IPS-20b (cell line): ENCODE measurements around the gene RAC3.

ENCODE experiments used
- H3K27ac ChIP-seq: one replicate; pipeline ENCODE4 v1.5.1; 2013; ENCODE audit warnings: low read length
- H3K27me3 ChIP-seq: 2 replicates; pipeline ENCODE4 v1.6.1; 2013; ENCODE audit warnings: mild to moderate bottlenecking, low read length, inconsistent platforms; ENCODE audit not compliant: insufficient read depth
- H3K36me3 ChIP-seq: 2 replicates; pipeline ENCODE4 v1.6.1; 2013; ENCODE audit warnings: low read depth, mild to moderate bottlenecking, inconsistent platforms, low read length, moderate library complexity; ENCODE audit not compliant: insufficient read depth
- H3K4me1 ChIP-seq: 2 replicates; pipeline ENCODE4 v1.6.1; 2013; ENCODE audit warnings: mild to moderate bottlenecking, control low read depth, inconsistent platforms, low read length, moderate library complexity; ENCODE audit not compliant: insufficient read depth
- H3K4me3 ChIP-seq: 2 replicates; pipeline ENCODE4 v1.5.1; 2013; ENCODE audit warnings: mild to moderate bottlenecking, low read length, inconsistent platforms
- H3K9ac ChIP-seq: 2 replicates; pipeline ENCODE4 v1.6.1; 2013; ENCODE audit warnings: low read depth, mild to moderate bottlenecking, inconsistent platforms, low read length, moderate library complexity
- H3K9me3 ChIP-seq: 2 replicates; pipeline ENCODE4 v1.6.1; 2013; ENCODE audit warnings: mild to moderate bottlenecking, low read depth, low read length, inconsistent platforms; ENCODE audit not compliant: insufficient read depth

RAC3 gene

GRCh38 chr17:82016061-82016874 lies 15.2 kb upstream of the RAC3 start:
- Histone ChIP-seq H3K36me3 (peaks cover 5% of the 10 kb centered on the region; the same call in 1 of the 2 replicates), H3K9me3 (no peaks in the 10 kb centered on the region), H3K27me3 (no peaks in the 10 kb centered on the region), H3K9ac (no peak overlapping the region), H3K4me1 (no peaks in the 10 kb centered on the region; the same call in 1 of the 2 replicates), H3K27ac (no peak overlapping the region), H3K4me3 (no peak overlapping the region)

DNA sequence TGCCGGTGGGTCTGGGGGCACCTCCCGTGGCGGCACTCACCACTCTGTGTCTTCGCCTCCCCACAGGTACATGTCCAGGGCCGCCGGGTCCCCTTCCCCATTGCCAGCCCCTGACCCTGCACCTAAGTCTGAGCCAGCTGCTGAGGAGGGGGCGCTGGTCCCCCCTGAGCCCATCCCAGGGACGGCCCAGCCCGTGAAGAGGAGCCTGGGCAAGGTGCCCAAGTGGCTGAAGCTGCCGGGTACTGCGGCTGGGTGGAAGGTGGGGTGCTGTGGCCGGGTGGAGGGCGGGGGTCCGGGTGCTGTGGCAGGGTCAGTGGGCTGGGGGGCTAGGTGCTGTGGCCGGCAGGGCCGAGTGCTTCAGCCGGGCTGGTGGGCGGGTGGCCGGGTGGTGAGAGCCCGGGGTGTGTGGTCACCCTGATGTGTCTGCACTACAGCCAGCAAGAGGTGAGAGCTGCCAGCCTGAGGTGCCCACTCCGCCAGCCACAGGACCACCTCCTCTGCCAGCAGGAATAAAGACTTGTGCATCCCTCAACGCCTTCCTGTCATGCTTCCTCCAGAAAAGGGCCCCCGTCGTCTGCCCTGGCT lies 14.5 kb upstream of the RAC3 start:
- H3K27ac ChIP-seq, result no peak overlapping the region
- H3K27me3 ChIP-seq, result no peaks in the 10 kb centered on the region
- H3K36me3 ChIP-seq, result peaks cover 5% of the 10 kb centered on the region; the same call in 1 of the 2 replicates
- H3K4me1 ChIP-seq, result peaks cover 3% of the 10 kb centered on the region
- no peaks in the 10 kb centered on the region for H3K9me3 ChIP-seq
- no peak overlapping the region for H3K4me3 ChIP-seq
- no peak overlapping the region for H3K9ac ChIP-seq

DNA sequence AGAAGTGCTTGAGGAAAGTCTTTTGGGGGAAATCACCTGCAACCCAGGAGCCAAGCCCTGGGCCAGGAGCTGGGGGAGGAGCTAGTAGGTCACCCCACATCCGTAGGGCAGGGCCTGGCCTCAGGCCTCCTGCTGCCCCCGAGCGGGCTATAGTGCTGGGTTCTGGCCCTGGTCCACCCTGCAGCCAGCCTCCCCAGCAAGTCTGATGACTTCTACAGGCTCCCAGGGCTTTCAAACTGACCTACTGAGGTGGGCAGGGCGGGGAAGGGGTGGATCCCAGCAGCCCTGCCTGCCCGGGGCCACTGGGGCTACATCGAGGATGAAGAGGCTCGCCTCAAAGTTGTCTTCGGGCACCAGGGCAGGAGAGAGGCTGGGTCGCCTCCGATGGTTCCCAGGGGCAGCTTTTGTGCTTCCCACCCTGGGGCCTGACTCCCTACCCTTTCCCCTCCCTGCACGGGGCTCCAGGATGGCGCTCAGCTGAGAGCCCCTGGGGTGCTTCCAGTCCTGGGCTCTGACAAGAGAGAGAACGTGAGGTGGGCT lies 13.8 kb upstream of the RAC3 start:
- no peaks in the 10 kb centered on the region for H3K27me3 ChIP-seq
- peaks cover 5% of the 10 kb centered on the region; the same call in 1 of the 2 replicates for H3K36me3 ChIP-seq
- H3K4me3 ChIP-seq, result no peak overlapping the region
- H3K9me3 ChIP-seq, result no peaks in the 10 kb centered on the region
- H3K4me1 ChIP-seq, result peaks cover 3% of the 10 kb centered on the region
- no peak overlapping the region for H3K9ac ChIP-seq
- H3K27ac ChIP-seq, result no peak overlapping the region

- Histone ChIP-seq H3K36me3 (peaks cover 5% of the 10 kb centered on the region; the same call in 1 of the 2 replicates), H3K4me3 (no peak overlapping the region), H3K4me1 (peaks cover 3% of the 10 kb centered on the region), H3K27ac (no peak overlapping the region), H3K27me3 (no peaks in the 10 kb centered on the region), H3K9me3 (no peaks in the 10 kb centered on the region), H3K9ac (no peak overlapping the region)
Observed at GRCh38 chr17:82018152-82018988, 13.1 kb upstream of the RAC3 start.

- peaks cover 5% of the 10 kb centered on the region; the same call in 1 of the 2 replicates for H3K36me3 ChIP-seq
- H3K4me3 ChIP-seq, result no peak overlapping the region
- H3K9me3 ChIP-seq, result no peaks in the 10 kb centered on the region
- H3K9ac ChIP-seq, result no peak overlapping the region
- no peaks in the 10 kb centered on the region for H3K27me3 ChIP-seq
- H3K27ac ChIP-seq, result no peak overlapping the region
- peaks cover 3% of the 10 kb centered on the region for H3K4me1 ChIP-seq
Observed at GRCh38 chr17:82018989-82019689, 12.3 kb upstream of the RAC3 start.

DNA sequence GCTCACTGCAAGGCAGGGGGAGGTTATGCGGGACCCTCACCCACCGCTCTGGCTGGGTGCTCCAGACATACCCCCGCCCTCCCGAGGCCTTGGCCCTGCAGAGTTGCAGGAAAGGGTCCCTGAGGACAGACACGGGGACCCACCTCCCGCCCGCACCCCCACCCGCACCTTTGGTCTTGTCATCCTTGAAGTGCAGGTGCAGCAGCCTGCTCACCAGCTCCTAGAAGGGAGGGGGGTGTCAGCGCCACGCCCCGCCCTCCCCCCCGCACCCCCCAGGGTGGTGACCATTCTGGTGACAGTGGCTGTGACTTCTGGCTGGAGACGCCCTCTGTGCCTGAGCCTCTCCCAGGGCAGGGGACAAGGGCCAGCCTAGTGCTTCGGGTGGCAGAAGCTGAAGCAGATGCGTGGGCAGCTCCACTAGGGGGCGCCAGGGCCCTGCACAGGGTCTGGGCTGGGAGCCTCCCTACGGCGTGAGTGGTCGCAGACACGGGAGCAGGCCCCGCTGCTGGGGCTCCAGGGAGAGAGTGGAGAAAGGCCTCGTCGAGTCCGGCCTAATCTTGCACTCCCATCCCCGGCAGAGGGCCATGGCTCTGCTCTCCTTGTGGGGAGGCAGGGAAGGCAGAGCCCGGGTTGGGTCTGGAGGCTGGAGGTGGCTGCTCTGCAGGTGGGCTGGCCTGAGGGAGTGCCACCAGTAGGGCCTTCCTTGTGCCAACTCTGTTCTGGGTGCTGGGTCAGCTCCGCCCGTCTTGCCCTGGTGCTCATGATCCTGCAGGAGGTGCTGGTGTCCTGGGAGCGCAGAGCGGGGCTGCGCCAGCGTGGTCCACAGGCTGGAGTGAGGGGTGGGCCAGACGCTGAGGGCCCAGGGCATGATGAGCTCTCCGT lies 11.5 kb upstream of the RAC3 start:
- Histone ChIP-seq H3K9ac (no peak overlapping the region), H3K27ac (no peak overlapping the region), H3K4me3 (no peak overlapping the region), H3K27me3 (no peaks in the 10 kb centered on the region), H3K9me3 (no peaks in the 10 kb centered on the region), H3K4me1 (peaks cover 3% of the 10 kb centered on the region), H3K36me3 (peaks cover 5% of the 10 kb centered on the region; the same call in 1 of the 2 replicates)

GRCh38 chr17:82020572-82021106 lies 10.8 kb upstream of the RAC3 start:
- Histone ChIP-seq H3K27ac (no peak overlapping the region), H3K9ac (no peak overlapping the region), H3K9me3 (no peaks in the 10 kb centered on the region), H3K36me3 (peaks cover 5% of the 10 kb centered on the region; the same call in 1 of the 2 replicates), H3K4me3 (no peak overlapping the region), H3K4me1 (peaks cover 3% of the 10 kb centered on the region), H3K27me3 (no peaks in the 10 kb centered on the region)

GRCh38 chr17:82021107-82021899 lies 10.2 kb upstream of the RAC3 start:
- H3K27me3 ChIP-seq, result no peaks in the 10 kb centered on the region
- peaks cover 5% of the 10 kb centered on the region; the same call in 1 of the 2 replicates for H3K36me3 ChIP-seq
- H3K9me3 ChIP-seq, result no peaks in the 10 kb centered on the region
- peaks cover 3% of the 10 kb centered on the region for H3K4me1 ChIP-seq
- H3K9ac ChIP-seq, result peak overlapping the region; percentile 90
- H3K27ac ChIP-seq, result no peak overlapping the region
- H3K4me3 ChIP-seq, result peak overlapping the region; percentile 90

GRCh38 chr17:82021900-82022309 lies 9.6 kb upstream of the RAC3 start:
- H3K27me3 ChIP-seq, result no peaks in the 10 kb centered on the region
- H3K36me3 ChIP-seq, result peaks cover 5% of the 10 kb centered on the region; the same call in 1 of the 2 replicates
- H3K4me3 ChIP-seq, result peak overlapping the region; percentile 90
- no peaks in the 10 kb centered on the region for H3K9me3 ChIP-seq
- peaks cover 3% of the 10 kb centered on the region for H3K4me1 ChIP-seq
- no peak overlapping the region for H3K27ac ChIP-seq
- peak overlapping the region; percentile 90 for H3K9ac ChIP-seq
